Body of pancreas (tissue), 4 donors: ENCODE results near the gene ALDH1L2. TPM values are rescaled to one million over a fixed set of nuclear protein-coding genes. Genes with fewer than 3 reads are reported as not detected.
A peak's percentile ranks its signal among the peaks of the same experiment; 100 is the strongest.
"Not testable (repeated sequence)": the region's sequence is repeated elsewhere in the genome, so short reads cannot be mapped to it uniquely, and the experiment has no call there.

Experiments
- ATAC-seq: fragments of 150-250 bp; one replicate; pipeline ENCODE4 v1.9.1; 2016
- DNase-seq, 4 donors: peaks; one replicate each; pipeline ENCODE4 v3.0.0-alpha.2; 2019
- H3K27ac ChIP-seq, 4 donors: fragments of 200-600 bp; sonication (generic); 1 replicate in 3 of 4; 2 replicates in 1 of 4; pipeline versions ENCODE4 v1.5.1 to v1.6.1; 2016 to 2019; ENCODE audit warnings: mild to moderate bottlenecking in 1 of 4, mixed read lengths in 1 of 4, moderate library complexity in 1 of 4
- H3K27me3 ChIP-seq, 2 donors: fragments of 200-600 bp; sonication (generic); one replicate each; pipeline ENCODE4 v1.6.0; 2016; ENCODE audit warnings: mild to moderate bottlenecking in 1 of 2
- H3K36me3 ChIP-seq, 2 donors: fragments of 200-600 bp; sonication (generic); replicated peaks in 1 of 2; 2 replicates each; pipeline ENCODE4 v1.5.1; 2016; ENCODE audit warnings: low read depth in 2 of 2; ENCODE audit not compliant: insufficient read depth in 1 of 2
- H3K4me1 ChIP-seq: fragments of 200-600 bp; sonication (generic); one replicate; pipeline ENCODE4 v1.6.0; 2016
- H3K4me3 ChIP-seq, 2 donors: fragments of 200-600 bp; sonication (generic); 1 replicate in 1 of 2; 2 replicates in 1 of 2; pipeline ENCODE4 v1.5.1; 2016 to 2019
- H3K9me3 ChIP-seq, 3 donors: fragments of 200-600 bp; sonication (generic); 1 replicate in 2 of 3; 2 replicates in 1 of 3; pipeline ENCODE4 v1.5.1; 2016
- POLR2A ChIP-seq, 3 donors: fragments of 450-650 bp; IDR thresholded peaks; one replicate each; pipeline ENCODE4 v1.6.1; 2016; ENCODE audit warnings: antibody characterized with exemption in 3 of 3, mild to moderate bottlenecking in 2 of 3
- whole genome bisulfite sequencing, 2 donors: methylation state at CpG; one replicate each; pipeline ENCODE4 v1.1.5; 2017; 5-methylcytosine and 5-hydroxymethylcytosine counted together
- intact Hi-C: fragments of 100-400 bp; cut with DNase I; formaldehyde crosslinking; loops from one replicate; pipeline ENCODE4 v1.15.1; 2023
- total RNA-seq, 2 donors: library from RNA; depleted of rRNA; stranded (reverse); fragments of >200 nt; gene quantifications; one replicate each; pipeline ENCODE4 v1.1.0, GENCODE V29; 2016
- TF ChIP-seq, protein P1 (sequence below), 7 experiments: fragments of 450-650 bp in 4 of 7; fragments of 200-600 bp in 3 of 7; sonication (generic) in 3 of 7; IDR thresholded peaks; one replicate each; pipeline ENCODE4 v1.5.1; 2016 to 2019; ENCODE audit warnings: antibody characterized with exemption in 7 of 7

Gene ALDH1L2
- total RNA-seq, 2 donors from 2014 or later: 31.1 to 71.2 TPM

DNA sequence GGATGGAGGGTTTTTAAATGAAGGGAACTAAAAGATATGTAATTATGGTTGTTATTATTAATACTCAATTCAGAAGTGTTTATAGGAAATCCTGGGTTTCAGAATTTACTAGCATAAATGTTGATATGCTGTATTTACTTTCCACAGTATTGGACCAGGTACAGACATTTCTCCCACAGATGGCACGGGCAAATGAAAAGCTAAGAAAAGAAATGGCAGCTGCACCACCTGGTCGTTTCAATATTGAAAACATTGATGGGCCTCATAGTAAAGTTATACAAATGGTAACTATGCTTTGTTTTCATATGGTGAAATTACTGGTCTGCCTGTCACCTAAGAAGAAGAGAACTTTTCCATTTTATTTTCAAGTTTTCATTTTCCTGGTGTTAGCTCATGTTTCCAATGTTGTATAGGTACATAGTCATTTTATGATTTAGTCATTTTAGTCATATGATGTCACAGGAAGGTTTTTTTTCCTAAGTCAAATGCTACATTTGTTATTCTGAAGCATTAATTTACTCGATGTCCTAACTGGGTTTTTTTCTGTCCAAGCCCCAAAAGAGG, 92.6 kb downstream of the ALDH1L2 start:
- 57 to 59% methylated on average over 3 of the region's 3 CpGs for WGBS, 2 donors
- TF ChIP-seq, protein P1, sequence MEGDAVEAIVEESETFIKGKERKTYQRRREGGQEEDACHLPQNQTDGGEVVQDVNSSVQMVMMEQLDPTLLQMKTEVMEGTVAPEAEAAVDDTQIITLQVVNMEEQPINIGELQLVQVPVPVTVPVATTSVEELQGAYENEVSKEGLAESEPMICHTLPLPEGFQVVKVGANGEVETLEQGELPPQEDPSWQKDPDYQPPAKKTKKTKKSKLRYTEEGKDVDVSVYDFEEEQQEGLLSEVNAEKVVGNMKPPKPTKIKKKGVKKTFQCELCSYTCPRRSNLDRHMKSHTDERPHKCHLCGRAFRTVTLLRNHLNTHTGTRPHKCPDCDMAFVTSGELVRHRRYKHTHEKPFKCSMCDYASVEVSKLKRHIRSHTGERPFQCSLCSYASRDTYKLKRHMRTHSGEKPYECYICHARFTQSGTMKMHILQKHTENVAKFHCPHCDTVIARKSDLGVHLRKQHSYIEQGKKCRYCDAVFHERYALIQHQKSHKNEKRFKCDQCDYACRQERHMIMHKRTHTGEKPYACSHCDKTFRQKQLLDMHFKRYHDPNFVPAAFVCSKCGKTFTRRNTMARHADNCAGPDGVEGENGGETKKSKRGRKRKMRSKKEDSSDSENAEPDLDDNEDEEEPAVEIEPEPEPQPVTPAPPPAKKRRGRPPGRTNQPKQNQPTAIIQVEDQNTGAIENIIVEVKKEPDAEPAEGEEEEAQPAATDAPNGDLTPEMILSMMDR (IDR thresholded peaks at IDR 0.05): no peak
- no peak for TF ChIP-seq POLR2A (IDR thresholded peaks at IDR 0.05)
- H3K4me3 ChIP-seq: no peak overlapping the region
- peak overlapping the region in 1 of 4 donors; percentile 33 for H3K27ac ChIP-seq
- no peak for ATAC-seq
- no peaks in the 10 kb centered on the region for H3K27me3 ChIP-seq
- intact Hi-C loops: no loop called here
- DNase-seq: no peak
- H3K36me3 ChIP-seq: peaks cover 10 to 11% of the 10 kb centered on the region in 2 donors
- peaks cover 30% of the 10 kb centered on the region for H3K4me1 ChIP-seq
- no peaks in the 10 kb centered on the region for H3K9me3 ChIP-seq

DNA sequence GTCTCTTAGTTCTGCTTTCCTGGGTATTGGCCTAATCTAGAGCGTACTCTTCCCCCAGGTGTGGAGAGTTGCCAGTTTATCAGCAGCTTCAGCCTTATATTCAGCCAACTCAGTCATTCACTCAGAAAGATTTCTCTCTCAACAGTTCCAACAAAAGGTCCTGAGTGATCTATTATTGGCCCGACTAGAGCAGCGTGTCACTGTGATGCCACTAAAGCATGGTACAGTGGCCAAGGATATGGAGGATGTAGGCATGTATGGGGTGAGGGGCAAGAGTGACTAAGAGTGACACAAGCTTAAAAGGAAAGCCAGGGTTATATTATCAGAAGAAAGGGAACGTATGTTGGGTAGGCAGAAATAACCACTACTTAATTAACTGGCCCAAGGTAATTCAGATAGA, 93.3 kb downstream of the ALDH1L2 start:
- H3K36me3 ChIP-seq: peaks cover 10 to 11% of the 10 kb centered on the region in 2 donors
- H3K27ac ChIP-seq: peak overlapping the region in 2 of 4 donors; percentile 25 to 33
- H3K4me3 ChIP-seq: no peak overlapping the region
- peaks cover 30% of the 10 kb centered on the region for H3K4me1 ChIP-seq
- DNase-seq: peak in 1 of 4 donors; percentile 15
- 50 to 57% methylated on average over 4 of the region's 4 CpGs for WGBS, 2 donors
- intact Hi-C loops: no loop called here
- no peaks in the 10 kb centered on the region for H3K9me3 ChIP-seq
- peak; percentile 12 for ATAC-seq
- TF ChIP-seq, protein P1 (IDR thresholded peaks at IDR 0.05): no peak
- no peak for TF ChIP-seq POLR2A (IDR thresholded peaks at IDR 0.05)
- no peaks in the 10 kb centered on the region for H3K27me3 ChIP-seq

GRCh38 chr12:104986022-104986941, 98.0 kb downstream of the ALDH1L2 start, which contains the start of gene NOPCHAP1:
NOPCHAP1 (plus strand) TSS chr12:104986316; CDS start chr12:104986353, 37 bp downstream.
- Histone ChIP-seq H3K27ac (peak within 1 kb of the TSS in 3 of 4 donors; percentile 56 to 80 (median 75)), H3K27me3 (no peaks in the 10 kb centered on the region), H3K36me3 (no peaks in the 10 kb centered on the region), H3K4me1 (peaks cover 24% of the 10 kb centered on the region), H3K9me3 (no peaks in the 10 kb centered on the region), H3K4me3 (peak within 1 kb of the TSS; percentile 50 to 93)
- TF ChIP-seq, protein P1 (IDR thresholded peaks at IDR 0.05): no peak
- TF ChIP-seq POLR2A (IDR thresholded peaks at IDR 0.05): peak; percentile 41 to 78 (median 75)
- DNase-seq (peak; percentile 93 to 95 (median 94)), ATAC-seq (peak; percentile 99)
- 0% methylated on average over 19 to 54 of the region's 59 CpGs for WGBS, 2 donors
- intact Hi-C loops: no loop called here

GRCh38 chr12:104985206-104985605, 99.1 kb downstream of the ALDH1L2 start:
- no peak overlapping the region for H3K27ac ChIP-seq
- H3K9me3 ChIP-seq: no peaks in the 10 kb centered on the region
- H3K4me1 ChIP-seq: peaks cover 13% of the 10 kb centered on the region
- WGBS, 2 donors: 82% methylated on average over 4 of the region's 4 CpGs
- TF ChIP-seq, protein P1 (IDR thresholded peaks at IDR 0.05): no peak
- TF ChIP-seq POLR2A (IDR thresholded peaks at IDR 0.05): no peak
- intact Hi-C loops: no loop called here
- H3K36me3 ChIP-seq: no peaks in the 10 kb centered on the region
- no peak for DNase-seq
- no peak for ATAC-seq
- H3K27me3 ChIP-seq: no peaks in the 10 kb centered on the region
- no peak overlapping the region for H3K4me3 ChIP-seq

DNA sequence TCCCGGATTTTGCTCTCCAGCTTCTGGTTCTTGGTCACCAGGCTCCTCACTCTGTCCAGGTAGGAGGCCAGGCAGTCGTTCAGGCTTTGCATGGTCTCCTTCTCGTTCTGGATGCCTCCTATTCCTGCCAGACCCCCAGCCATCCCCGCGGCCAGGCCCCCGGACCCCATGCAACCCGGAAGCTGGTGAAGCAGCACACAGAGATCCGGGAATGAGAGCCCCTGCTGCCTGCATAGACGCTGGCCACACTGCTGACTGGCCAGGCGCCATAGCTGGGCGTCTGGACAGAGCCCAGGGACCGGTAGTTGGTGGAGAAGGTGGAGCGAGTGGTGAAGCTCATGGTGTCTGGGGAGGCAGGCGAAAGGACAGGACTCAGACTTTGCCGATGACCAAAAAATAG, 106.6 kb downstream of the ALDH1L2 start:
- H3K4me1 ChIP-seq, H3K27ac ChIP-seq, H3K36me3 ChIP-seq, H3K27me3 ChIP-seq, intact Hi-C loops, H3K9me3 ChIP-seq, ATAC-seq, H3K4me3 ChIP-seq, DNase-seq: not testable (repeated sequence)
- 84 to 97% methylated on average over 4 to 14 of the region's 15 CpGs for WGBS, 2 donors
